T-helper 1 cell (primary cell): Measurements from ENCODE around the gene CERS2.

Experiments
- DNase-seq, 5 donors: peaks; one replicate each; pipeline ENCODE4 v3.0.0-alpha.2; 2012 to 2020

The CERS2 gene

DNA sequence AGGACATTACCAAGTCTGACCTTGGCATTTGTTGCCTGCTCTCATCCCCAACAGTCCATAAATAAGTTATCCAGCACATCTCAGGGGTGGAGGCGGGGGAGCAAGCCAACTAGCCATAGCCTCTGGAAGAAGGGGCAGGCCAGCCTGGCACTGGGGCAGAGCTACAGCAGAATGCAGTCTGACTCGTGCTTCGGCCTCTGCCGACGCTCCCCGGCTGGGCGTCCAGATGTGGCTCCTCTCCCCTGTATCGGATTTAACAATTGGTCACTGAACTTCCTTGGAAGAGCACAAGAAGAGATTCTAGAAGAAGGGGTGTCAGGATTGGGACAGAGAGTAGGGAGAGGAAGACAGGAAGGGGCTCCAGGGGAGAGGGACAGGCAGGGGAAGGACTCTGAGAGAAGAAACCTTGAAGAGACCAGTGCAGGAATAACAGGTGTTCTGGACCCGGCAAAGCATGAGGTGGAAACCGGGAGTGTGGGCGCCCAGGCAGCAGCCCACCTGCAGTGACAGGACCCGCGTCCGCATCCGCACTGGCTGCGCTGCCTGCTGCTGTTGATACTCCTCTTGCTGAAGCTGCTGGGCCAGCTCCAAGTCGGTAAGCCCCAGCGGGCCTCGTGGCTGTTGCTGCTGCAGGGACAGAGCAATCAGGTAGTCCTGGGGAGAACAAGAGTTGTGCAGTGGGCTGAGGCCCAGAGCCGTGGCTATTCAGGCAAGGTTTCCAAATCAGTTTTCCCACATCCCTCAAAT is 22.7 kb upstream of the CERS2 start:
- DNase-seq, result no peak

GRCh38 chr1:150995896-150996295 is 21.3 kb upstream of the CERS2 start:
- peak in 1 of 5 donors; percentile 35 for DNase-seq

DNA sequence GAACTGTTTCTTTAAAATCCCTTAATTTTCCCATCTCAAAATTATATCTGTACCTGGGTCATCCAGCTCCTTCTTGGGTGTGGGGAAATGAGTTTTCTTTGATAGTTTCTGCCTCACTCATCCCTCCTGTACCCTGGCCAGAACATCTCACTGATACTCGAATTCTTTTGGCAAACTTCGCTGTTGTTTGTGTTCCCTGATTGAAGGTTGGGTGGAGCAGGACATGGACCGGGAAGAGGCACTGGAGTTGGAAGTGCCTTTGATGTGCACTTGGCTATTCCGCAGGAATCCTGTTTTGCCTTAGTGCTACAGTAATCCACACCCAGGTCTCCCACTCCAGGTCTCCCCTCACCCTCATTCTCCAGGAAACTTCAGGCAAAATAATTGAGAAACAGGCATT is 20.8 kb upstream of the CERS2 start:
- DNase-seq, result no peak

- DNase-seq, result no peak
These were observed 19.6 kb upstream of the CERS2 start for GRCh38 chr1:150994248-150994647.

- DNase-seq, result no peak
These were observed 18.0 kb upstream of the CERS2 start for GRCh38 chr1:150992626-150993025.

- DNase-seq, result no peak
These were observed 13.3 kb upstream of the CERS2 start for GRCh38 chr1:150987924-150988323.

DNA sequence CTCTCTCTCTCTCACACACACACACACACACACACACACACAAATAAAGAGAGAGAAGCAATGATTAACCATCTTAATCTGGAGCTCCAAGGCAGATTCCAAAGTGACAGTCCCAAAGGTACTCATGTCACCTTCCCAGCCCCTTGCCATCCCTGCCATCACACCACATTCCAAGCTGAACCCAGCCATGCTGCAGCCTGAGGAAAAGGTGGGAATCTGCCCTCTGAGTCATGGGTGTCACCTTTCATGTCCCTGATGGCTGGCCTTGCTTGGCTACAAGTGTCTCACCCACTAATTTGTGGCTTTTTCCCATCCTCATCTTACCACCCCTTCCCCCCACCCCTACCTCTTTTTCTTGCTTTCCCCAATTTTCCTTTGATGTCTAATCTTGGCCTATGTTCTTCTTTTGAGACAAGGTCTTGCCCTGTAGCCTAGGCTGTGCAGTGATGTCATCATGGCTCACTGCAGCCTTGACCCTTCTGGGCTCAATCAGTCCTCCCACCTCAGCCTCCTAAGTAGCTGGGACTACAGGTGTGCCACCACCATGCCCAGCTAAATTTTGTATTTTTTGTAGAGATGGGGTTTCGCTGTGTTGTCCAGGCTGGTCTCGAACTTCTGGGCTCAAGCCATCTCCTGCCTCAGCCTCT is 10.7 kb upstream of the CERS2 start:
- DNase-seq, result no peak

GRCh38 chr1:150981805-150982712 is 7.4 kb upstream of the CERS2 start, which contains the start of gene ANXA9:
Gene ANXA9, plus strand, starts transcription at chr1:150982292. Its CDS starts 814 bp downstream, at chr1:150983106.
- no peak for DNase-seq

DNA sequence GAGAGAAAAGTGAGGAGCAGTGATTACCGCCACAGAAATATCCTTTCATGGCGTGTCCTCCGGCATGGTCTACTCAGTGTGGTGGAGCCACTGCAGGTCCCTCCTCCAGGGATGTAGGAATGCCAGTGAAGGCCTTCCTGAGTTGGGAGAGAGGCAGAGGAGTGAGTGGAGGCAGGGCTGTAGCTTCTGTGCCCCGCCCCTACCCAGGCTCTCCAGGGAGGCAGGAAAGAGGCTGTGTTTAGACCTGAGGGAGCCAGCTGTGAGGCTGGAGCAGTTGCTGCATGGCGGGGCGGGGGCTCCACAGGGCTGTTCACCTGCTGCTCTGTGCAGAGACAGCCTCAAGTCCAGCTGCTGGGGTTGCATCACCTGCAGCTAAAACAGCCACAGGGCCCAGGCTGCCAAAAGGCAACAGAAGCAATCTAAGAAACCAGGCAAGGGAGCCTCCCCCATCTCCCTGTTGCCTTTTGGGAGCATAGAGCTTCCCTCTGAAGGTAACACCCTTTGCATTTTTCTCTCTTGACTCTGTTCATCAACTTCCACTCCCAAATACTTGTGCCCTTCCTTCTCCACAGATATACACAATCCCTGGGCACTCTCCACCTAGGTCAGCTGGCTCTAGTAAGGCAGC is 6.7 kb upstream of the CERS2 start:
- no peak for DNase-seq

- peak; percentile 70 to 88 (median 83) for DNase-seq
These were observed 4.7 kb upstream of the CERS2 start for GRCh38 chr1:150979092-150980056.

DNA sequence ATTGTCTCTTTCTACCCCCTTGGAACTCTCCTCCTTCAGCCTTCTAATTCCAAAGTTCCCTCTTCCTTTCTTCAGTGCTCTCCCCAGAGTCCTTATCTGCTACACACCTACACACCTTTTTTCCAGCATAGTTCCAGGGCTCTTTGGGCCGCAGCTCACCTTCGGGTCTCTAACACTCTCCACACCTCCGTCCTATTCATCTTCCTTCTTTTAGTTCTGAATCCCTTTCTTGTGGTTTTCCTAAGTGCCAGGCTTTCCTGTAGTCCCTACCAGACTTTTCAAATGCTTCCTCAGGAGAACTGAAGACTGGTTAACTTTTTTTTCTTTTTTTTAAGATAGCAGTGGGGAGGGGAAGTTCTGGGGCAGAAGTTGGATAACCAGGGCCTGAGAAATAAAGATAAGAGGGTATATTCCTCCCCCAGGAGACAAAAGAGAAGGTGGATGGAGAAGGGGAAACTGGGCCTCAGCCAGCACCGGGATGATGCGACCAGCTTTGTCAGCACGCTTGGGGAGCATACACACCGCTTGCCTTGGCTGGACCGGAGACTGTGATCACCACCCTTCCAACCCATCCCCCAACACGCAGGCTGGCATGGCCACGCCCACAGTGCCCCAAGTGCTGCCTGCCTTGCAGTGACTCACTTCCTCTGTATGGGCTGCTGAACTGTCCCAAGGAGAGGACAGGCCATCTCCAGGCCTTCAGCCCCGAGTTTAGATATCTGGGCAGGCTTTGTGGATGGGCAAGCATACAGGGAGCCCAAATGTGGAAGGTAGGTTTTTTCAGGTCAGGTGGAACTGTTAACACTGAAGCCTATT is 2.5 kb upstream of the CERS2 start:
- peak; percentile 53 to 90 (median 55) for DNase-seq

DNA sequence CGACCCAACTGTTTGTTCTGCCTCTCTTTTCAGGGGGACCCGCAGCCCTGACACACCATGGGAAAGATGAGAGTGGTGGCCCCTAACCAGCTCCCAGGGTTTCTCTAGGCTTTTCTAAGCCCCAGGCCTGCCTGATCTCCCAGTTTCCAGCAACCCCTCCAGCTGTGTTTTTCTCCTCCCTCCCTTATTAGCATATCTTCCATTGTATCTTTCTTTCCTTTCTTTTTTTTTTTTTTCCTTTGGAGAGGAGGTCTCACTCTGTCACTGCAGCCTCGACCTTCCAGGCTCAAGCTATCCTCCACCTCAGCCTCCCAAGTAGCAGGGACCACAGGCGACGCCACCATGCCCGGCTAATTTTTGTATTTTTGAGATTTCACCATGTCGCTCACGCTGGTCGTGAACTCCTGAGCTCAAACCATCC is 1.8 kb upstream of the CERS2 start:
- DNase-seq, result no peak

DNA sequence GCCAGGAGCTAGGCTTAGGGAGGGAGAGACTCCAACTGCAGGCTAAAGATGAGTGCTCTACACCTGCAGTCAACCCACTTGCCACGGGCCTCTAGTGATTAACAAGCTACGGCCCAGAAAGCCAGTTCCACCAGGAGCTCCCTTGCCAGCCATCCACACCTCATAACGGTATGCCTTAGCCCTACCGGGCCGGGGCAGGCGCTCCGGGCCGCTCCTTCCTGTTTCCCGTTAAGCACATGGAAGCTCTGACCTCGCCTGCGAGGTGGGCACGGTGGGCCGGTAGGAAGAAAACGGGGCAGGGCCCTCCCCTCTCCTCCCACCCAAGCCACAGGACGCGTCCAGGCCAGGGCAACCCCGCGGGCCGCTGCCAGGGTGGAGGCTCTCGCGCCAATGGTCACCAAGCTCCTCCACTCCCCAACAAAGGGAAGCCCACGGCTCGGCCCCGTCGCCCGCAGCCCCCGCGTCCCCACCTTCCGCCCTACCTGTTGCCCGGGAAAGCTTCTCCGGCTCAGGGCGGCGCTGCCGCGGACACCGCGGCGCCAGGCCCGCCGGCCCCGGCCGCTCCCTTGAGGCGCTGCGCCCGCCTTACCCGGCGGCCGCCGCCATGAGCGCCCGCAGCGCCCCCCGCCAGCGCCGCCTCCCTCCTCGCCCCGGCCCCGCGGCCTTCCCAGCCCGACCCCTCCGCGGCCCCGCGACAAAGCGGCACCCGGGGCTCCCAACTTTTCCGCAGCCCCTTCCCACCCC is 627 bp downstream of the CERS2 start:
- peak in 3 of 5 donors; percentile 23 to 48 (median 27) for DNase-seq

GRCh38 chr1:150973258-150973835 is 1.3 kb downstream of the CERS2 start:
- no peak for DNase-seq

GRCh38 chr1:150972417-150972940 is 2.2 kb downstream of the CERS2 start:
- DNase-seq, result no peak

GRCh38 chr1:150971583-150972416 is 2.8 kb downstream of the CERS2 start:
- DNase-seq, result peak in 1 of 5 donors; percentile 13

- DNase-seq, result no peak
These were observed 3.6 kb downstream of the CERS2 start for GRCh38 chr1:150970808-150971582.
